ENCODE data around the gene CCDC92. TPM values are rescaled to one million over a fixed set of nuclear protein-coding genes. Genes with fewer than 3 reads are reported as not detected.

Gene CCDC92
- total RNA-seq, 2 experiments from 2014 or later, result 11.5 to 12.7 TPM

DNA sequence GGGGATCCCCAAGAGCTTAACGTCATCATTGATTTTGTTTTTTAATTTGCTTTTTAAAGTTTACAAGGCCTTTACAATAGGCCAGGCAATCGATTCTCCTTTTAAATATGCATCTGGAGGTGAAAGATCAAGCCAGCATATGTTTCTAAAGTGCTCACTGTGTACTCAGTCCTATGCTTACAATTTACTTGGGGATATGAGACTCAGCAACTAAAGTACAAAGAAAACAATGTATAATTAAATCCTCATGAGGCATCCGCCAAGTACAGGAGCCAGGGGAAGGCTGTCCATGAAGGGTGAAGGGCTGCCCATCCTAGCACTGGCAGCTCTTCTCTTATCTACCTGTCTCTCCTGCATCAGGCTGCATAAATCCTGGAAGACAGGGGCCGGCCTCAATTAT lies 11.8 kb downstream of the CCDC92 start:
- POLR2A ChIA-PET, result no interaction called here
- H3K27ac Mint-ChIP-seq, result no peak overlapping the region

DNA sequence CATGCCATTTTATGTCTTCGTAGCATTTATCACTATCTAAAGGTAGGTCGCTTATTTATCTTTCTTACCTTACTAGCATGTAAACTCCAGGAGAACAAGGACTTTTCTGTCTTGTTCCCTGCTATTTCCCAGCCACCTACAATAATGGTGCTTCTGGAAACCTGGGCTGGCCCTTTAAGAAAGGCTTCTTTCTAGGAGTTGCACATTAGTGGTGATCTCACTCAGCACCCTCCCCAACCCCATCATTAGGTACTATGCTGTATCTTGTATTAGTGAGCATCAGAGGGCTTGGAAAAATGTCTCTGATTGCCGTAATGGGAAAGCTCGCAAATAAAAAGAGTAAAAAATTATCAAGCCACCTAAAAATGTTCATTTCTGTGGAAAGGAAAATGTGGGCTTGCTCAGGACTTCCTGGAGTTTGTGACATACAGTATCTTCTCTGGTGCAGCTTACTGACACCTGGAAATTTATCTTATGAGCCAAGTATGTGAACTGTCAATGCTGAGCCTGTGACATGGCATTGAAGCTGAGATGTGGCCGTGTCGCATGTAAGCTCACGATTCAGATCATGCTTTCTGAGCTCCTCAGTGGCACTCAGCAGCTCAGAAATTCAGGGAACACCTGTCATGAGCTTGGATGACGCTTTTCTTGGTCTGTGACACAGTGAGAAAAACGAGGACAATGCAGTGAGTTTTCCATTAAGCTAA lies 12.4 kb downstream of the CCDC92 start:
- H3K27ac Mint-ChIP-seq, result no peak overlapping the region
- Histone ChIP-seq H3K27ac (ENCODE audit: low read depth in 1 of 2, low read length in 2 of 2) (no peak overlapping the region), H3K4me1 (ENCODE audit: insufficient read depth, low read length) (no peaks in the 10 kb centered on the region), H3K27me3 (ENCODE audit: control insufficient read depth in 1 of 2, insufficient read depth in 2 of 2, low read length in 2 of 2) (no peaks in the 10 kb centered on the region), H3K36me3 (ENCODE audit: insufficient read depth, low read length) (no peaks in the 10 kb centered on the region), H3K4me3 (ENCODE audit: low read length) (no peak overlapping the region), H3K9me3 (ENCODE audit: control insufficient read depth in 1 of 2, insufficient read depth in 1 of 2, low read length in 2 of 2) (no peaks in the 10 kb centered on the region)
- no peaks in the 10 kb centered on the region for H3K4me1 Mint-ChIP-seq (ENCODE audit: low read depth)
- ChIA-PET POLR2A (no interaction called here), CTCF (interaction anchor here (1.0 kb wide), 1 partner anchor 24 kb away, joined by 3 read pairs; no protein-coding TSS in a partner anchor)
- H3K4me3 Mint-ChIP-seq, result no peak overlapping the region
- no peaks in the 10 kb centered on the region for H3K27me3 Mint-ChIP-seq
- TF ChIP-seq, protein P1, sequence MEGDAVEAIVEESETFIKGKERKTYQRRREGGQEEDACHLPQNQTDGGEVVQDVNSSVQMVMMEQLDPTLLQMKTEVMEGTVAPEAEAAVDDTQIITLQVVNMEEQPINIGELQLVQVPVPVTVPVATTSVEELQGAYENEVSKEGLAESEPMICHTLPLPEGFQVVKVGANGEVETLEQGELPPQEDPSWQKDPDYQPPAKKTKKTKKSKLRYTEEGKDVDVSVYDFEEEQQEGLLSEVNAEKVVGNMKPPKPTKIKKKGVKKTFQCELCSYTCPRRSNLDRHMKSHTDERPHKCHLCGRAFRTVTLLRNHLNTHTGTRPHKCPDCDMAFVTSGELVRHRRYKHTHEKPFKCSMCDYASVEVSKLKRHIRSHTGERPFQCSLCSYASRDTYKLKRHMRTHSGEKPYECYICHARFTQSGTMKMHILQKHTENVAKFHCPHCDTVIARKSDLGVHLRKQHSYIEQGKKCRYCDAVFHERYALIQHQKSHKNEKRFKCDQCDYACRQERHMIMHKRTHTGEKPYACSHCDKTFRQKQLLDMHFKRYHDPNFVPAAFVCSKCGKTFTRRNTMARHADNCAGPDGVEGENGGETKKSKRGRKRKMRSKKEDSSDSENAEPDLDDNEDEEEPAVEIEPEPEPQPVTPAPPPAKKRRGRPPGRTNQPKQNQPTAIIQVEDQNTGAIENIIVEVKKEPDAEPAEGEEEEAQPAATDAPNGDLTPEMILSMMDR (IDR thresholded peaks at IDR 0.05), result no peak
- H3K36me3 Mint-ChIP-seq (ENCODE audit: low read depth), result peaks cover 12% of the 10 kb centered on the region
- intact Hi-C loops (cut with DNase I, micrococcal nuclease), result no loop called here
- DNase-seq (no peak), ATAC-seq (ENCODE audit: poor library complexity) (no peak)
- no peaks in the 10 kb centered on the region for H3K9me3 Mint-ChIP-seq

More for the DNA sequence above, 11.8 kb downstream of the CCDC92 start:
- Mint-ChIP-seq H3K9me3 (no peaks in the 10 kb centered on the region), H3K27me3 (no peaks in the 10 kb centered on the region), H3K4me3 (no peak overlapping the region), H3K4me1 (ENCODE audit: low read depth) (no peaks in the 10 kb centered on the region), H3K36me3 (ENCODE audit: low read depth) (peaks cover 12% of the 10 kb centered on the region)
- CTCF ChIA-PET, result no interaction called here
- no peaks in the 10 kb centered on the region for H3K27me3 ChIP-seq (ENCODE audit: control insufficient read depth in 1 of 2, insufficient read depth in 2 of 2, low read length in 2 of 2)
- no peak overlapping the region for H3K4me3 ChIP-seq (ENCODE audit: low read length)
- TF ChIP-seq, protein P1 (IDR thresholded peaks at IDR 0.05), result no peak
- no peak for ATAC-seq (ENCODE audit: poor library complexity)
- H3K4me1 ChIP-seq (ENCODE audit: insufficient read depth, low read length), result no peaks in the 10 kb centered on the region
- H3K9me3 ChIP-seq (ENCODE audit: control insufficient read depth in 1 of 2, insufficient read depth in 1 of 2, low read length in 2 of 2), result no peaks in the 10 kb centered on the region
- no peak overlapping the region for H3K27ac ChIP-seq (ENCODE audit: low read depth in 1 of 2, low read length in 2 of 2)
- intact Hi-C loops (cut with DNase I, micrococcal nuclease), result no loop called here
- DNase-seq, result no peak
- H3K36me3 ChIP-seq (ENCODE audit: insufficient read depth, low read length), result no peaks in the 10 kb centered on the region

DNA sequence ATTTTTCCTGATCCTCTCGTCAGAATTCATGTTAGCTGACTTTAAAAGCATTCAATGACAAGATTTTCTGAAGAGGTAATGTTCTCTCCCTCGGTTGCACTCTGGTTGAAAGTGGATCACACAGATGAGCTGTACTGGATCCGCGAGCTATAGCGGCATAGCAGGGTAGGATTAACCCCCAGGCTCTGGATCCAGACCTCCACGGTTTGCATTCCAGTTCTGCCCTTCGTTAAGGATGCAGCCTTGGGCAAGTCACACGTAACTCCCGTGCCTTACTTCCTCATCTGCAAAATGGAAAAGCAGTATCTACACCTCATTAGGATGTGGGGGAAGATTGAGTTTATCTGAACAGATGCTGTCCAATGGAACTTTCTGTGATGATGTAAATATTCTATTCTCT lies 13.8 kb downstream of the CCDC92 start:
- H3K9me3 ChIP-seq (ENCODE audit: control insufficient read depth in 1 of 2, insufficient read depth in 1 of 2, low read length in 2 of 2), result no peaks in the 10 kb centered on the region
- TF ChIP-seq, protein P1 (IDR thresholded peaks at IDR 0.05), result no peak
- H3K27me3 ChIP-seq (ENCODE audit: control insufficient read depth in 1 of 2, insufficient read depth in 2 of 2, low read length in 2 of 2), result no peaks in the 10 kb centered on the region
- H3K4me3 ChIP-seq (ENCODE audit: low read length), result no peak overlapping the region
- ATAC-seq (ENCODE audit: poor library complexity) (no peak), DNase-seq (no peak)
- intact Hi-C loops (cut with DNase I, micrococcal nuclease), result no loop called here
- Mint-ChIP-seq H3K9me3 (no peaks in the 10 kb centered on the region), H3K27me3 (no peaks in the 10 kb centered on the region), H3K4me1 (ENCODE audit: low read depth) (no peaks in the 10 kb centered on the region), H3K36me3 (ENCODE audit: low read depth) (peaks cover 12% of the 10 kb centered on the region), H3K4me3 (no peak overlapping the region), H3K27ac (no peak overlapping the region)
- no peak overlapping the region for H3K27ac ChIP-seq (ENCODE audit: low read depth in 1 of 2, low read length in 2 of 2)
- no peaks in the 10 kb centered on the region for H3K36me3 ChIP-seq (ENCODE audit: insufficient read depth, low read length)
- CTCF ChIA-PET, result no interaction called here
- H3K4me1 ChIP-seq (ENCODE audit: insufficient read depth, low read length), result no peaks in the 10 kb centered on the region
- POLR2A ChIA-PET, result no interaction called here
